H1 (cell line): ENCODE measurements around the gene SCNN1G. TPM values are rescaled to one million over a fixed set of nuclear protein-coding genes. Genes with fewer than 3 reads are reported as not detected.

Experiments used
- CTCF ChIA-PET: fragments of 300-600 bp; sonication (Branson Sonifier 250); formaldehyde crosslinking; loops from one replicate; lab custom pipeline; 2021; ENCODE audit not compliant: partially characterized antibody; lab: Charles Lee
- POLR2A ChIA-PET: fragments of 300-600 bp; sonication (Branson Sonifier 250); formaldehyde crosslinking; loops from one replicate; lab custom pipeline; 2021; ENCODE audit warnings: inconsistent platforms; ENCODE audit not compliant: partially characterized antibody; lab: Charles Lee
- DNase-seq, 2 experiments: peaks; one replicate each; pipeline versions ENCODE4 v3.0.0 to v3.0.0-alpha.2; 2010 to 2022; ENCODE audit warnings: low spot score in 2 of 2, low read depth in 1 of 2, mixed read lengths in 1 of 2
- FAIRE-seq: peaks from 2 replicates; lab custom pipeline; 2011; peaks lifted over from hg19 to GRCh38; lab: Jason Lieb, UNC
- H2AFZ ChIP-seq: 2 replicates; pipeline ENCODE4 v1.8.1; 2012; ENCODE audit warnings: low read length, inconsistent platforms
- H2AK5ac ChIP-seq: 2 replicates; pipeline ENCODE4 v1.6.1; 2013; ENCODE audit warnings: low read depth, low read length
- H2BK120ac ChIP-seq: replicated peaks from 2 replicates; pipeline ENCODE3; 2013; ENCODE audit warnings: low read depth, low read length, inconsistent platforms
- H2BK12ac ChIP-seq: 2 replicates; pipeline ENCODE4 v1.6.1; 2013; ENCODE audit warnings: low read depth, low read length
- H2BK15ac ChIP-seq: 2 replicates; pipeline ENCODE4 v1.6.1; 2013; ENCODE audit warnings: low read length
- H2BK20ac ChIP-seq: 2 replicates; pipeline ENCODE4 v1.6.1; 2013; ENCODE audit warnings: low read length
- H2BK5ac ChIP-seq: 2 replicates; pipeline ENCODE4 v1.6.1; 2013; ENCODE audit warnings: low read depth, low read length
- H3K14ac ChIP-seq: 2 replicates; pipeline ENCODE4 v1.6.1; 2013; ENCODE audit warnings: inconsistent platforms; ENCODE audit not compliant: insufficient read length
- H3K18ac ChIP-seq: 2 replicates; pipeline ENCODE4 v1.6.1; 2013; ENCODE audit warnings: low read length; ENCODE audit errors: extremely low read depth
- H3K23ac ChIP-seq: 2 replicates; pipeline ENCODE4 v1.6.1; 2013; ENCODE audit warnings: inconsistent platforms; ENCODE audit not compliant: insufficient read length
- H3K23me2 ChIP-seq: 2 replicates; pipeline ENCODE4 v1.6.1; 2013; ENCODE audit warnings: low read depth, low read length
- H3K27ac ChIP-seq: 2 replicates; pipeline ENCODE4 v1.6.1; 2011; ENCODE audit warnings: low read depth, low read length, inconsistent platforms
- H3K27me3 ChIP-seq, 4 experiments: replicated peaks in 1 of 4; 1 replicate in 1 of 4; 2 replicates in 3 of 4; pipeline versions ENCODE4 v1.6.1 to v1.8.1; 2011 to 2013; ENCODE audit warnings: low read length in 3 of 4, mild to moderate bottlenecking in 3 of 4, inconsistent platforms in 2 of 4, mixed read lengths in 2 of 4, moderate library complexity in 1 of 4; ENCODE audit not compliant: control insufficient read depth in 3 of 4, insufficient read depth in 3 of 4; ENCODE audit errors: extremely low read depth in 1 of 4
- H3K36me3 ChIP-seq, 4 experiments: 2 replicates each; pipeline versions ENCODE4 v1.6.1 to v1.8.1; 2011 to 2013; ENCODE audit warnings: mild to moderate bottlenecking in 4 of 4, low read length in 3 of 4, moderate library complexity in 2 of 4, control low read depth in 1 of 4, inconsistent platforms in 1 of 4; ENCODE audit not compliant: insufficient read depth in 4 of 4, control insufficient read depth in 2 of 4
- H3K4ac ChIP-seq: replicated peaks from 2 replicates; pipeline ENCODE3; 2013; ENCODE audit warnings: low read length, low read depth, mixed read lengths, inconsistent platforms; ENCODE audit not compliant: insufficient read length
- H3K4me1 ChIP-seq, 4 experiments: replicated peaks in 1 of 4; 1 replicate in 1 of 4; 2 replicates in 3 of 4; pipeline versions ENCODE4 v1.6.1 to v1.8.1; 2011 to 2013; ENCODE audit warnings: low read length in 3 of 4, inconsistent platforms in 2 of 4, mixed read lengths in 1 of 4; ENCODE audit not compliant: insufficient read depth in 4 of 4, control insufficient read depth in 3 of 4
- H3K4me2 ChIP-seq, 2 experiments: 2 replicates each; pipeline versions ENCODE4 v1.6.1 to v1.8.1; 2011 to 2013; ENCODE audit warnings: low read depth in 2 of 2, low read length in 2 of 2, control low read depth in 1 of 2, inconsistent platforms in 1 of 2, mild to moderate bottlenecking in 1 of 2; ENCODE audit not compliant: insufficient read depth in 1 of 2
- H3K4me3 ChIP-seq, 4 experiments: fragments of 200-600, 300-600 bp in 1 of 4; sonication (generic), shearing (Covaris generic), sonication (Bioruptor Twin) in 1 of 4; 2 replicates each; pipeline versions ENCODE4 v1.5.1 to v1.8.1; 2011 to 2016; ENCODE audit warnings: low read length in 4 of 4, low read depth in 3 of 4, control low read depth in 2 of 4, inconsistent platforms in 2 of 4, mild to moderate bottlenecking in 2 of 4, mixed read lengths in 1 of 4, moderate library complexity in 1 of 4; ENCODE audit not compliant: insufficient read depth in 2 of 4; ENCODE audit errors: extremely low read depth in 1 of 4
- H3K56ac ChIP-seq: replicated peaks from 2 replicates; pipeline ENCODE3; 2013; ENCODE audit warnings: low read depth, mild to moderate bottlenecking, mixed read lengths, low read length, inconsistent platforms; ENCODE audit not compliant: insufficient read length
- H3K79me1 ChIP-seq: 2 replicates; pipeline ENCODE4 v1.6.1; 2013; ENCODE audit warnings: low read depth, low read length, control low read depth
- H3K79me2 ChIP-seq, 2 experiments: 2 replicates each; pipeline versions ENCODE4 v1.6.1 to v1.8.1; 2012 to 2013; ENCODE audit warnings: low read length in 2 of 2, mild to moderate bottlenecking in 2 of 2, inconsistent platforms in 1 of 2; ENCODE audit not compliant: insufficient read depth in 2 of 2, control insufficient read depth in 1 of 2
- H3K9ac ChIP-seq, 4 experiments: replicated peaks in 1 of 4; 1 replicate in 1 of 4; 2 replicates in 3 of 4; pipeline versions ENCODE4 v1.6.1 to v1.8.1; 2011 to 2013; ENCODE audit warnings: low read depth in 3 of 4, low read length in 3 of 4, control low read depth in 2 of 4, mild to moderate bottlenecking in 2 of 4, moderate library complexity in 2 of 4, inconsistent platforms in 1 of 4; ENCODE audit errors: extremely low read depth in 1 of 4
- H3K9me3 ChIP-seq, 2 experiments: 2 replicates each; pipeline versions ENCODE4 v1.6.1 to v1.8.1; 2012 to 2013; ENCODE audit warnings: mild to moderate bottlenecking in 2 of 2, moderate library complexity in 2 of 2, control low read depth in 1 of 2, inconsistent platforms in 1 of 2, low read depth in 1 of 2, low read length in 1 of 2, mixed read lengths in 1 of 2; ENCODE audit not compliant: insufficient read depth in 2 of 2
- H4K20me1 ChIP-seq, 2 experiments: replicated peaks in 1 of 2; 2 replicates each; pipeline versions ENCODE3 to v1.8.1; 2011 to 2013; ENCODE audit warnings: inconsistent platforms in 2 of 2, low read length in 2 of 2, mild to moderate bottlenecking in 1 of 2; ENCODE audit not compliant: insufficient read depth in 2 of 2, control insufficient read depth in 1 of 2
- H4K5ac ChIP-seq: 2 replicates; pipeline ENCODE4 v1.6.1; 2013; ENCODE audit warnings: low read length, low read depth, mixed read lengths, inconsistent platforms; ENCODE audit not compliant: insufficient read length
- H4K8ac ChIP-seq: 2 replicates; pipeline ENCODE4 v1.8.0; 2013; ENCODE audit warnings: mild to moderate bottlenecking, moderate library complexity, low read length, inconsistent platforms; ENCODE audit not compliant: insufficient read depth; ENCODE audit errors: extremely low read depth
- H4K91ac ChIP-seq: replicated peaks from 2 replicates; pipeline ENCODE3; 2013; ENCODE audit warnings: low read length, mixed read lengths, inconsistent platforms; ENCODE audit not compliant: insufficient read length
- CTBP2 ChIP-seq: IDR thresholded peaks from 2 replicates; pipeline ENCODE4 v1.7.0; 2011; ENCODE audit warnings: borderline replicate concordance, mild to moderate bottlenecking, moderate library complexity, mixed read lengths, low read length; ENCODE audit not compliant: insufficient read depth, insufficient read length
- GTF2F1 ChIP-seq: IDR thresholded peaks from 2 replicates; pipeline ENCODE4 v1.6.1; 2012; ENCODE audit warnings: low read depth, low read length, improper control_type of control experiment, borderline replicate concordance
- RBBP5 ChIP-seq: IDR thresholded peaks from 2 replicates; pipeline ENCODE4 v1.7.1; 2012; ENCODE audit warnings: low read depth, mild to moderate bottlenecking, inconsistent platforms, low read length, moderate library complexity, borderline replicate concordance
- WGBS, 2 experiments: shearing (Covaris generic) in 1 of 2; methylation state at CpG; one replicate each; pipeline versions ENCODE4 v1.1.6 to v1.1.7; 2013 to 2015; ENCODE audit warnings: low lambda C conversion rate in 2 of 2, mixed read lengths in 2 of 2, inconsistent platforms in 1 of 2, low coverage in 1 of 2, missing lambda C conversion rate in 1 of 2; ENCODE audit not compliant: insufficient replicate concordance in 2 of 2, insufficient coverage in 1 of 2, insufficient read length in 1 of 2; ENCODE audit errors: extremely low coverage in 1 of 2, missing lambda C conversion rate in 1 of 2; 5-methylcytosine and 5-hydroxymethylcytosine counted together
- polyA plus RNA-seq, 7 experiments: library from polyadenylated mRNA; depleted of rRNA in 3 of 7; stranded (reverse) in 5 of 7; unstranded in 2 of 7; fragments of >200 nt in 5 of 7; fragments of 200-250 nt in 2 of 7; gene quantifications; 1 replicate in 5 of 7; 2 replicates in 1 of 7; 4 replicates in 1 of 7; pipeline versions ENCODE4 v1.2.1 to v1.2.3, GENCODE V29; 2011 to 2013; ENCODE audit warnings: missing spikeins in 2 of 7, mixed read lengths in 2 of 7
- total RNA-seq: library from RNA; stranded (reverse); fragmentation: NEBNext Ultra II Directional; extraction: Animal tissue kit (Norgen Biotek cat#: 25700); gene quantifications from 2 replicates; pipeline ENCODE4 v1.2.1, GENCODE V29; 2021

The SCNN1G gene
- total and polyA plus RNA-seq, 2 of the 8 experiments (the other 6 are each of a cell fraction or from before 2014, with no cell fraction given), result 0.73 to 1.1 TPM

DNA sequence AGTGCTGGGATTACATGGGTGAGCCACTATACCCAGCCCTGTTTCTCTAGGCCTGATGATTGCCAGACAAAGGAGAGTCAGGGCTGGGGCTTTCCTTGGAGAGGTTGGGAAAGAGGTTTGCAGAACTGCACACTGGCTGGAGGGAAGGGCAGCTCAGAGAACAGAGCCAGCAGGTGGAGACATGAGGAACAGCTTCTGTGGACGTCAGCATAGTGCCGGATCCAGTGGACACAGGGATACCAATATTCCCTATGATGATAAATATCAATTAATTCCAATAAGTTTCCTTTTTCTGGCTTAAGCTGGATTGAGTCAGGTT, 76.3 kb downstream of the SCNN1G start:
- no peak overlapping the region for H2BK5ac ChIP-seq
- no peak overlapping the region for H3K9ac ChIP-seq
- H3K23me2 ChIP-seq, result no peaks in the 10 kb centered on the region
- H3K9me3 ChIP-seq, result no peaks in the 10 kb centered on the region
- TF ChIP-seq RBBP5 (no peak), CTBP2 (no peak), GTF2F1 (no peak)
- no peak overlapping the region for H3K23ac ChIP-seq
- no peak overlapping the region for H2AK5ac ChIP-seq
- FAIRE-seq (no peak), DNase-seq (no peak)
- no peak overlapping the region for H2BK15ac ChIP-seq
- H2BK20ac ChIP-seq, result no peak overlapping the region
- no peak overlapping the region for H3K27ac ChIP-seq
- H3K36me3 ChIP-seq, result no peaks in the 10 kb centered on the region
- no peak overlapping the region for H3K56ac ChIP-seq
- no peak overlapping the region for H3K4me3 ChIP-seq
- no peak overlapping the region for H3K4me2 ChIP-seq
- H4K5ac ChIP-seq, result no peak overlapping the region
- no peak overlapping the region for H2BK120ac ChIP-seq
- H4K20me1 ChIP-seq, result no peaks in the 10 kb centered on the region
- H3K4ac ChIP-seq, result no peak overlapping the region
- H3K79me2 ChIP-seq, result no peaks in the 10 kb centered on the region
- CTCF ChIA-PET, result interaction anchor here (1.1 kb wide), 1 partner anchor 177 kb away, joined by 3 read pairs; no protein-coding TSS in a partner anchor
- POLR2A ChIA-PET, result no interaction called here
- no peak overlapping the region for H4K91ac ChIP-seq
- no peaks in the 10 kb centered on the region for H3K79me1 ChIP-seq
- no peaks in the 10 kb centered on the region for H3K4me1 ChIP-seq
- no peak overlapping the region for H4K8ac ChIP-seq
- 86% methylated on average over 2 of the region's 2 CpGs; no CpG with 5 or more reads in 1 of the 2 experiments for WGBS, 2 experiments
- no peak overlapping the region for H3K14ac ChIP-seq
- no peak overlapping the region for H2AFZ ChIP-seq
- H3K27me3 ChIP-seq, result no peaks in the 10 kb centered on the region
- H2BK12ac ChIP-seq, result no peak overlapping the region
- H3K18ac ChIP-seq, result no peak overlapping the region

Other genes starting within 250 kb of the SCNN1G start
- 17.0 and 19.0 TPM in 2 replicates for gene USP31, start 33.3 kb upstream of the SCNN1G start, total RNA-seq
- gene USP31, start 33.3 kb upstream of the SCNN1G start, polyA plus RNA-seq (2011; rRNA removed), result 6.2 and 6.7 TPM in 2 replicates
- 0.95 TPM in 1 of 2 replicates, not detected in the other for gene SCNN1B, start 119.6 kb downstream of the SCNN1G start, total RNA-seq
- 0.20 and 0.25 TPM in 2 replicates for gene SCNN1B, start 119.6 kb downstream of the SCNN1G start, polyA plus RNA-seq (2011; rRNA removed)